Left lung (tissue), 10 donors: ENCODE results near the gene SLC5A9. TPM values are rescaled to one million over a fixed set of nuclear protein-coding genes. Genes with fewer than 3 reads are reported as not detected.
A peak's percentile ranks its signal among the peaks of the same experiment; 100 is the strongest.

Source experiments
- ATAC-seq: fragments of 200-7000 bp; cut with Tn5 transposase; one replicate; pipeline ENCODE4 v1.9.1; 2020; ENCODE audit warnings: moderate library complexity
- DNase-seq, 4 donors: peaks; one replicate each; pipeline ENCODE4 v3.0.0-alpha.2; 2013 to 2020
- H3K27ac ChIP-seq, 2 donors: fragments of 200-600 bp; sonication (generic) in 1 of 2; one replicate each; pipeline versions ENCODE4 v1.5.0 to v1.8.0; 2020 to 2021
- H3K27me3 ChIP-seq, 2 donors: fragments of 200-600 bp; sonication (generic) in 1 of 2; one replicate each; pipeline versions ENCODE4 v1.5.0 to v1.8.0; 2020 to 2021
- H3K36me3 ChIP-seq, 2 donors: fragments of 200-600 bp; sonication (generic) in 1 of 2; one replicate each; pipeline versions ENCODE4 v1.5.0 to v1.8.0; 2020 to 2021
- H3K4me1 ChIP-seq, 2 donors: fragments of 200-600 bp; one replicate each; pipeline ENCODE4 v1.8.0; 2021
- H3K4me3 ChIP-seq, 2 donors: fragments of 200-600 bp; sonication (generic) in 1 of 2; one replicate each; pipeline versions ENCODE4 v1.5.0 to v1.8.0; 2020 to 2021; ENCODE audit warnings: mild to moderate bottlenecking in 1 of 2
- H3K9me3 ChIP-seq, 2 donors: fragments of 200-600 bp; sonication (generic) in 1 of 2; one replicate each; pipeline versions ENCODE4 v1.5.0 to v1.8.0; 2020 to 2021
- intact Hi-C, 2 donors: fragments of 100-400 bp; cut with DNase I; formaldehyde crosslinking; loops; one replicate each; pipeline versions ENCODE4 v1.11.2 to v1.14.2; 2022
- polyA plus RNA-seq, 6 donors: library from polyadenylated mRNA; unstranded; fragments of 120-200 nt; gene quantifications; one replicate each; pipeline ENCODE4 v1.2.1, GENCODE V29; 2013; ENCODE audit not compliant: insufficient read length in 6 of 6
- total RNA-seq, 2 donors: library from RNA; stranded (reverse); fragmentation: NEBNext Ultra II Directional; extraction: Animal tissue kit (Norgen Biotek cat#: 25700); gene quantifications; one replicate each; pipeline ENCODE4 v1.2.1, GENCODE V29; 2021
- TF ChIP-seq, protein P1 (sequence below), 2 donors: fragments of 200-600 bp; sonication (generic) in 1 of 2; IDR thresholded peaks; one replicate each; pipeline versions ENCODE4 v1.5.0 to v1.8.0; 2021; ENCODE audit warnings: antibody characterized with exemption in 2 of 2
- donor health status: DM: no; HTN: yes; CAD: no.
- donor health status: DM: no; HTN: no; CAD: no.

The SLC5A9 gene
- total and polyA plus RNA-seq, 8 donors = 0.47 to 12.5 (median 6.5) TPM

DNA sequence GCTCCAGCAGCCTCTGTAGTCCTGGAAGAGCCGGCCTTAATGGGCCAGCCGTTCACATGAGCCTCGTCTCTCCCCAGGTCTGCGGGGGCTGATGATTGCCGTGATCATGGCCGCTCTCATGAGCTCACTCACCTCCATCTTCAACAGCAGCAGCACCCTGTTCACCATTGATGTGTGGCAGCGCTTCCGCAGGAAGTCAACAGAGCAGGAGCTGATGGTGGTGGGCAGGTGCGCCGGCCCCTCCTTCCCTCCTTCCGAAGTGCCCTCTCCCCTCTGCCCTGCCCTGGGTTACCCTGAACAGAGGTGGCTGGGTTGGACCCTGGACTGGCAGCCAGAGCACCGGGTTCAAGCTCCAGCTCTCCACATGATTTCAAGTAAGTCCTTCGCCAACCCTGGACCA, 13.1 kb downstream of the SLC5A9 start:
- no peak overlapping the region for H3K27ac ChIP-seq
- H3K4me1 ChIP-seq = no peaks in the 10 kb centered on the region
- H3K4me3 ChIP-seq = no peak overlapping the region
- ATAC-seq = no peak
- no peak for DNase-seq
- H3K36me3 ChIP-seq = no peaks in the 10 kb centered on the region
- TF ChIP-seq, protein P1, sequence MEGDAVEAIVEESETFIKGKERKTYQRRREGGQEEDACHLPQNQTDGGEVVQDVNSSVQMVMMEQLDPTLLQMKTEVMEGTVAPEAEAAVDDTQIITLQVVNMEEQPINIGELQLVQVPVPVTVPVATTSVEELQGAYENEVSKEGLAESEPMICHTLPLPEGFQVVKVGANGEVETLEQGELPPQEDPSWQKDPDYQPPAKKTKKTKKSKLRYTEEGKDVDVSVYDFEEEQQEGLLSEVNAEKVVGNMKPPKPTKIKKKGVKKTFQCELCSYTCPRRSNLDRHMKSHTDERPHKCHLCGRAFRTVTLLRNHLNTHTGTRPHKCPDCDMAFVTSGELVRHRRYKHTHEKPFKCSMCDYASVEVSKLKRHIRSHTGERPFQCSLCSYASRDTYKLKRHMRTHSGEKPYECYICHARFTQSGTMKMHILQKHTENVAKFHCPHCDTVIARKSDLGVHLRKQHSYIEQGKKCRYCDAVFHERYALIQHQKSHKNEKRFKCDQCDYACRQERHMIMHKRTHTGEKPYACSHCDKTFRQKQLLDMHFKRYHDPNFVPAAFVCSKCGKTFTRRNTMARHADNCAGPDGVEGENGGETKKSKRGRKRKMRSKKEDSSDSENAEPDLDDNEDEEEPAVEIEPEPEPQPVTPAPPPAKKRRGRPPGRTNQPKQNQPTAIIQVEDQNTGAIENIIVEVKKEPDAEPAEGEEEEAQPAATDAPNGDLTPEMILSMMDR (IDR thresholded peaks at IDR 0.05) = no peak
- H3K27me3 ChIP-seq = no peaks in the 10 kb centered on the region
- intact Hi-C loops = no loop called here
- no peaks in the 10 kb centered on the region for H3K9me3 ChIP-seq

DNA sequence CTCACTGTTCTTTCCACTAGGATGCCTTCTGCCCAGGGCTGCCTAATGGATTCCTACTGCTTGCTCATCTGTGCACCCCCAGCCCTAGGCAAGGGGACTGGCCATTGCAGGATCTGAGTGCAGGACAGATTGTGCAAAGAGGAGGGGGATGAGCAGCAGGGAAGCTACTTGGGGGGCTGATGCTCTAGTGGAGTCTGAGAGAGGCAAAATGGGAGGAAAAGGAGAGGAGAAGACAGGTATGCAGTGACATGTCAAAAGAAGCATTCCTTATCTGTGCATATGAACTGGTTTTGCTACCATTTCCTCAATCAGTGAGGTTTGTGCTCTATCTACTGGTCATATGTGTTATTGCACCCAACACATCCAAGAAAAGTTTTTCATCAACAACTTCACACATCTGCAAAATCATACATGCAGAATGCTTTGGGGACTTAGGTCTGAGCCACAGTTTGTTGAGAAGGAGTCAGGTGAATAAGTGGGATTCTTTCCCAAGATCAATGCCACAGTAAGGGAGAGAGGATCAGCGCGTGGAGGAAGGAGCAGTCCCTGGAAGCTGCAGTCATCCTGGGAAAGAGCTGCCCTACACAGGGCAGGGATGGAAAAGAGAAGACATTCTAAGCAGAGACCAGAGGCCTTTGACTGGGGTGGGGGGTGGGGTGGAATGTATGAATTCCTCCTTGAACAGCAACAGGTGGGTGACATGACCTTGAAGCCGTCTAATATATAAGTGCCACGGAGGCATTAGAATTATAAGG, 14.4 kb downstream of the SLC5A9 start:
- Histone ChIP-seq H3K27me3 (no peaks in the 10 kb centered on the region), H3K4me1 (peaks cover 0 to 3% of the 10 kb centered on the region in 2 donors), H3K9me3 (no peaks in the 10 kb centered on the region), H3K36me3 (no peaks in the 10 kb centered on the region), H3K27ac (no peak overlapping the region), H3K4me3 (no peak overlapping the region)
- intact Hi-C loops = no loop called here
- TF ChIP-seq, protein P1 (IDR thresholded peaks at IDR 0.05) = peak; percentile 51 to 62
- DNase-seq (peak in 2 of 4 donors; percentile 15 to 19), ATAC-seq (peak; percentile 85)

DNA sequence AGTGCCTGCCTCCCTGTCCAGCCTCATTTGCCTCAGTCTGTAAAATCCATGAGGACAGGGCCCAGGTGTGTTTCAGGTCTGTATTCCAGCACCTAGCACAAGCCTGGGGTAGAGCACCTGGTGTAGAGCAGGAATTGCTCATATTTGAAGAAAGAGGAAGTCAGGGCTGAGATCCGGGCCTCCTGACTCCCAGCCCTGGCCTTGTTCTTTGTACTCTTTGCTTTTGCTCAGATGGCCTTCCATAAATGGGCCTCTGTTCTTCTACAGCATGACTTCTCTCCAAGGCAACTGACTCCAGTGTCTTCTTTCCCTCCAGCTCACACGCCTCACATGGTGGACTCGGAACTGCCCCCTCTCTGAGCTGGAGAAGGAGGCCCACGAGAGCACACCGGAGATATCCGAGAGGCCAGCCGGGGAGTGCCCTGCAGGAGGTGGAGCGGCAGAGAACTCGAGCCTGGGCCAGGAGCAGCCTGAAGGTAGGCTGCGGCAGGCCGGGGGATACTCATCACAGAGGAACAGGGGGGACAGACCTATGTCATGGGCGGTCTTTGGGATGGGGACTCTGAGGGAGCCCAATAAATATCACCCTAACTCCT, 19.7 kb downstream of the SLC5A9 start:
- no peaks in the 10 kb centered on the region for H3K27me3 ChIP-seq
- peaks cover 0 to 41% of the 10 kb centered on the region in 2 donors for H3K4me1 ChIP-seq
- TF ChIP-seq, protein P1 (IDR thresholded peaks at IDR 0.05) = no peak
- intact Hi-C loops = no loop called here
- H3K9me3 ChIP-seq = no peaks in the 10 kb centered on the region
- H3K27ac ChIP-seq = no peak overlapping the region
- H3K36me3 ChIP-seq = no peaks in the 10 kb centered on the region
- DNase-seq (no peak), ATAC-seq (peak; percentile 14)
- no peak overlapping the region for H3K4me3 ChIP-seq

DNA sequence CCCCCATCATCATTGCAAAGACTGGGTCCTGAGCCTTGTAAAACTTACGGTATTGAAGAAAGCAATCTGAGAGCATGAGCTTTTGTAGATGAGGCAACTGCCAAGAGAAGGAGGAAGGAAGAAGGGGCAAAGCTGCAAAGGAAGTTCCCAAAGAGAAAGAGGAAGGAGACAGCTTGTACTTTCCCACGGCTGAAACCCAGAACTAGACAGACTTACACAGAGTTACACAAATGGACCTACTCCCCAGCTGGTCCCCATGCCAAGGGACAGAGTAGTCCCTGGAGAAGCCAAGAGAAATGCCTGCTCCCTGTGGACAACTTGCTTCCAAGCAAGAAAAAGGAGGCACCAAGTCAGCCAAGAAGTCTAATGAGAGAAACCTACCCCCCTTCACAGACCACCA, 22.6 kb downstream of the SLC5A9 start:
- Histone ChIP-seq H3K27me3 (no peaks in the 10 kb centered on the region), H3K36me3 (no peaks in the 10 kb centered on the region), H3K4me1 (peaks cover 0 to 45% of the 10 kb centered on the region in 2 donors), H3K4me3 (no peak overlapping the region), H3K9me3 (no peaks in the 10 kb centered on the region), H3K27ac (peak overlapping the region in 1 of 2 donors; percentile 92)
- intact Hi-C loops = no loop called here
- TF ChIP-seq, protein P1 (IDR thresholded peaks at IDR 0.05) = no peak
- ATAC-seq (peak; percentile 62), DNase-seq (no peak)

DNA sequence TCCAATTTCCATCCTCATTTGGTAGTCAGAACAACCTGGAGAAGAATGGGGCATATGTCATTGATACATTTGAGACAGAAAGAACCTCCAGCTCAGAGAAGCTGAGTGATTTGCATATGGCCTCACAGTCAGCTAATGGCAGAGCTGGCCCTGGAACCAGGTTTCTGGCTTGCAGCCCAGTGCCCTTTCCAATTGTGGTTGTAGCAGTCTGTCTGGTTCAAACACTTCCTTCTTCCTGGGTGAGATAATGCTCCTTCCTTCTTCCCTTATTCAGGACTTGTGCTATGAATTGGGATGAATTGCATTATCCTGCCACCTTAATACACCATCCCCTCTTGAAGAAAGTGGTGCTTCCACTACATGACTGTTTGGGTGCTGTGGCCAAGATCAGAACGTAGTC, 24.2 kb downstream of the SLC5A9 start:
- peak overlapping the region in 1 of 2 donors; percentile 92 for H3K27ac ChIP-seq
- H3K9me3 ChIP-seq = no peaks in the 10 kb centered on the region
- H3K4me1 ChIP-seq = peaks cover 0 to 44% of the 10 kb centered on the region in 2 donors
- ATAC-seq (peak; percentile 70), DNase-seq (peak in 2 of 4 donors; percentile 63 to 82)
- H3K27me3 ChIP-seq = no peaks in the 10 kb centered on the region
- H3K36me3 ChIP-seq = no peaks in the 10 kb centered on the region
- intact Hi-C loops = no loop called here
- TF ChIP-seq, protein P1 (IDR thresholded peaks at IDR 0.05) = no peak
- H3K4me3 ChIP-seq = no peak overlapping the region
